HK-2 (cell line): ENCODE results near the gene RAPGEF3.
A peak's percentile ranks its signal among the peaks of the same experiment; 100 is the strongest.

Experiments
- DNase-seq: peaks from one replicate; pipeline ENCODE4 v3.0.0-alpha.2; 2018; ENCODE audit not compliant: unreplicated experiment

Gene RAPGEF3

DNA sequence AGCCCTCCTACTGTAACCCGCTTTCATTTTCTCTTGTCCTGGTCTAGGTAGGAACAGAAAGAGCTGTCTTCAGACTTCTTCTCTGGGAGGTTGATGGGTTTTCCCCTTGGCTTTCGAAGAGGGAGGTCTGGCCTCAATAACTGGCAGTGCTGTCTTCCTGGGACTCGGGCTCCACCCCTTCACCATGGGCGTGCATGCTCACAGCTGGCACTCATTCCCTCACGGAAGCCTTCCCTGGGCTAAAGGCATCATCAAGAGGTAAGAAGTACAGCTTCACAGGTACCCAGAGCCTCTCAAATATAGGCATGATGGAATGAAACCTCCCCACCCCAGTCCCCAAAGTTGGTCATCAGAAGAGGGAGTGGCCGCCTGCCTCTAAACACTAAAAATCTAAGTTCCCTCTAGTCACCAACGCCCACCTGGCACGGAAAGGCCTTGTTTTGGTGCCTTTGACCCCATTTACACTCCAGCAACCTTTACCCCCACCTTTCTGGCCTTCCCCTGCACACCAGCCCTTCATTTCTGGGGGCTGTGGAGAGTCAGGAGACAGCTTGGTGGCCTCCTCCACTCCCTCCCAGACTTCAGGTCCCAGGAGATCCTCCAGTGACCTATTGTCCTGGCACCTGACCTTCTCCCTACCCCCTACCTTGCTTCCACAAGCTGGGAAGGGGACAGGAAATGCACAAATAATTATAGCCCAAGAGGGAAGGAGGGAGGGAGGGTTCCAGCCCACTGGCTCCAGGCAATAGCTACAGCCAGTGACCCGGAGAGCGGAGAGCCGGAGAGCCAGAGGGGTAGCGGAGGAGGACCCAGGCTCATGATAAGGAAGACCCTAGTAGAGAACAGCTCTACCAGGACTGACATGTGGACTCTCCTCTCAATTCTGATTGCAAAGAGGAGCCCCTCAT is 2.8 kb downstream of the RAPGEF3 start:
- DNase-seq: no peak

DNA sequence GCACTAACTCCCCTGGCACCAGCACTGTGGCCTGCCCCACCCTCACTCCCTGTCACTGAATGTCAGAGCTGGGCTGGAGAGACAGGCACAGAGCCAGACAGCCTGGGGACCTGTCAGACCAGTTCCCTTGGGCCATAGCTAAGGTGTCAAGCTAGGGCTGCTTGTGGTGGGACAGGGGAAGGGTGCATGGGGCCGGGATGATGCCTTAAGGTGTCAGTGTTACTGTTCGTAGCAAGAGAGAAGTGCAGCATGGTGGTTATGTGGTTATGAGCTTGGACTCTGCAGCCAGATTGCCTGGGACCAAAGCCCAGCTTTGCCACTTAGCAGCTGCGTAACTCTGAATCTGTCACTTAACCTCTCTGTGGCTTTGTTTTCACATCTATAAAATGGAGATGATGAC is 3.8 kb downstream of the RAPGEF3 start:
- DNase-seq: no peak

DNA sequence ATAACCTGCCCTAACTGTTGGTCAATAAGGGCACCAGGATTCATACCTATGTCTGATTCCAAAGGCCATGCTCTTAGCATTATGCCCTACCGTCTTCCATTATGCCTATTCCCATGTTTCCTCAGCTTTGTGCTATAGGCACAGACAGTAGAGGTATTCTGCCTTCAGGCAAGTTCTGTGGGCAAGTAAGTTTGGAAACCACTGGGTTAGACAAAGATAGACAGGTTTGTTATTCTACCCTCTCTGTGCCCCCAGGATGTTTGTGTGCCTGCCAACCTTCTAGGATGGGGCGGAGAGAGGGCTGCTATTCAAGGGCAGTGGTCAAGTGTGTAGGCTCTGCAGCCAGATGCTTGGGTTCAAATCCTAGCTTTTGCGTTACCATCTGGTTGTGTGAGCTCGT is 4.6 kb downstream of the RAPGEF3 start:
- no peak for DNase-seq

DNA sequence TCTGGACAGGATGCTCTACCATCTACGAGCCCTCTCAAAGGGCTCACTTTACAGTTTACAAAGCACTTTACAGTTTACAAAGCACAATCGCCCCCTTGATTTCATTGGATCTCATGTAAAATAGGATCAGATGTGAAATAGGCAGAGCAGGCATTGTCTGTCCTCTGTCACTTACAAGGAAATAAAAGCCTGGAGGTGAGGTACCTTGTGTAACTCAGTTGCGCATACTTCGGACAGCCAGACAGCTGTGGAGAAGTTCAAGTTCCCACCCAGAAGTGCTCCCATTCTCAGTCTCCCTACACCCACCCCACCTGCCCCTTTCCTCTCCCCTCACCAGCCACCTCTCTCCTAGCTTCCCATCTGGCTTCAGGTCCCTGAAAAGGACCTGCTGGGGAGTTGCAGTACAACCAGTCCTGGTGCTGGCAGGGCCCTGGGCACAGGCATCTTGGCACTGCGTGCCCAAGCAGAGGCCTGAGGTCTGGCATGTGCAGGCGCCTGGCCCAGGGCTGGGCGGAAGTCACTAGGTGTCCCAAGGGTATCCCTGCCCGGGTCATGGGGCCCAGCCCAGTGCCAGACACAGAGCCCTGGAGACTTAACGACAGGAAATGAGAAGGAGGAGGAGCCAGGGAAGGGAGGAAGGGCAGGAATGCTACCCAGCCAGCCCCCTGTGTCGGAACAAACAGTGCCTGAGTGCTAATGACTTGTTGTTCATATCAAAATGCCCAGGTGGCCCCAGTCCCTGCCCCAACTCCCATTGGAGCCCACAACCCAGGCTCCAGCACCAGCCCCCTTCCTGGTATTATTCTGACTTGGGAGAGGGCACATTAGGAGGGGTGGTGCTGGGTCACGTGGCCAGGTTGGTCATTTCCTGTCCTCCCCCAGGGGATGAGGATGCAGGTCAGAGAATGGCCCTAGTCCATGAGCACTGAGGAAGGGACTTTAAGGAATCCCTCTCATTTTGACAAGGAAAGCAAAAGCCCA is 5.4 kb downstream of the RAPGEF3 start:
- no peak for DNase-seq

DNA sequence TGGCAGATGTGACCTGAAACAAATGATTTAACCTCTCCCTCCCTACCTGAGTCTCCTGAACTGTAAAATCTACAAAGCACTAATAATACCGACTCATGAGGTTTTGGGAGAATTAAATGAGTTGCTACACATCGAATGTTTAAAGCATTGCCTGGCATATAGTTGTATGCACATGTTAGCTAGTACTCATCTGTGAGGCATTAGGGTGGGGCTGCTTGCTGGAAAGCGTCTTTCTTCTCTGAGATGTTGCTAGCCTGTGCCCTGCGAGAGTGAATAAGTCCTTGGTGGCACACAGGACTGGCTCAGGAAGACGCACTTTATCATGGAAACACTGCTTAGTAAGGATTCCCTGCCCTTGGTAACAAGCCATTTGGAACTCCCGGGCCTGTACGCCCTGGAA is 6.1 kb downstream of the RAPGEF3 start:
- no peak for DNase-seq

DNA sequence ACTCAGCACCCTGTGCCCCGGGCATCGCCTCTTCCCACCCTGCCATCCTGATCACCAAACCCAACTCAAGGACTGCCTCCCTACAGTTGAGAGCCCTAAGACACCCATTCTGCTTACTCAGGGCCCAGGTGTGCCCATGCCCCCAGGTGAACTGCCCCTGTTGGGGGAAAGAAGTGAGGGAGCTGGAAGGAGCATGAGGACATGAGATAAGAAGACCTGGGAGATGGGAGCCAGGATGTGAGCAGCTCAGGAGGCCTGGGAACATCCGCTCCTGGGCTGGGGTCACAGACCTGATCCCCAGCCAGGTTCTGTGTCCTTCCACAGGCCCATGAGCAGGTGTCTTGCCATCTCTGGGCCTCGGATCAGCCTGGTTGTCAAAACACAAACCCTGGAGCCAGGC is 6.6 kb downstream of the RAPGEF3 start:
- no peak for DNase-seq

DNA sequence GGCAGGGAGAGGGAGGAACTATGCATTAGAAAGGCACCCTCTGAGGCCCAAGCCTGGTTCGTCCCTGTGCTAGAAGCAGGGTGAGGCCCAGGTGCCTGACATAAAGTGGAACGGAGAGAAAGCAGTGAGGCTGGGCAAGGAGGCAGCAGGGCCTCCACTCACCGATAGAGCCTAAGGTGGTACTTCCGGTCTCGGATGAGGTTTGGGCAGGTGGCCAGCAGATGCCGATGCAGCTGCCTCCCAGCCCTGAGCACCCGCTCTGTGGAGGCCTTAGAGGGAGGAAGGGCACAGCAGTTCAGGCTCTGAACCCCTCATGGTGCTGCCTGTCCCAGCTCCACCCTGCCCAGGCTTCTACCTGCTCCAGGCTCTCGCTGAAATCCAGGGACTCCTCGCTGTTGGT is 7.1 kb downstream of the RAPGEF3 start:
- DNase-seq: no peak

DNA sequence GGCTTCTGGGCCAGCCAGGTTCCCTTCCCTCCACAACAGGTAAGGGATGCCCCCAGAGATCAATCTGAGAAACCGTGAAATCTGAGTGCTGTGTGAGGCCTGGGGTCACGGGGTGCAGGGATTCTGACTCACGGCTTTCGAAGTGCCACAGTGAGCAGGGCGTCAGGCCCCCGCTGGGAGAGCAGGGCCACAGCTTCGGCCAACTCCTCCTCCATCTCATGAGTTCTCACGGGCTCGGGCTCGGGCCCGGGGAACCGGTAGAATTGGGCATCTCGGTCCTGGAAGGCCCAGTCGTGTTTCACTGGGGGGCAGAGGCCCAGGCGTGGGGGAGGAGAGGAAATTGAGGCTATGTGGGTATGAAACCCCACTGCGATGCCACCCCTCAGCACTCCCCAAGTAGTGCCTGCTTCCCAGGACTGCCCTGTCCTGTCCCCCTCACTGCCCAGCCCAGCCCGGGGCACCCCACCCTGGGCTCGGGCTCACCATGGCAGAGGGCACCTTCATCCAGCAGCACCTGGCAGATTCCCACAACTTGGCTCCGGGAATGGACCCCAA is 7.7 kb downstream of the RAPGEF3 start:
- no peak for DNase-seq

DNA sequence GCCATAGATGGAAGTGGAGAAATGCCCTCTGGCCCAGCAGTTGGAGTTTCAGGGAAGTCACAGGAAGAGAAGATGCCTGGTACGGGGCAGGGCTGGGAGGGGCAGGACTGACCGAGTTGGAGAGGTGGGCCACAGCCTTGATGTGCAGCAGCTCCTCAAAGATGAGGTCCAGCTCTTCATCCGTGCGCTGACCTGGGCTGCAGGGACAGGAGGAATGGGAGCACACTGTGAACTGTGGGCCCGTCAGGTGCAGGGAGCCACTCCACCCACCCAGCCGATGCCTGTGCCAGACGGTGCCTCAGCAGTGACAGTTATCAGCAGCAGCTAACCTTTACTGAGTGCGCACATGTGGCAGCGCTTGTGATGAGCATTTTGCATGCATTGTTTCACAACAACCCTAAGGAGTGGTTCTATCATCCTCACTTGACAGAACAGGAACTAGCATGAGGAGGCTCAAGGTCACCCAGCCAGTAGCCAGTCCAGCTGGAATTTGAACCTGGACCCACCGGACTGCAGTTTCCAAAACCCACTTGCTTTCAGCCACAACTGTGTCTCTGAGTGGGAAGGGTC is 8.4 kb downstream of the RAPGEF3 start:
- no peak for DNase-seq

DNA sequence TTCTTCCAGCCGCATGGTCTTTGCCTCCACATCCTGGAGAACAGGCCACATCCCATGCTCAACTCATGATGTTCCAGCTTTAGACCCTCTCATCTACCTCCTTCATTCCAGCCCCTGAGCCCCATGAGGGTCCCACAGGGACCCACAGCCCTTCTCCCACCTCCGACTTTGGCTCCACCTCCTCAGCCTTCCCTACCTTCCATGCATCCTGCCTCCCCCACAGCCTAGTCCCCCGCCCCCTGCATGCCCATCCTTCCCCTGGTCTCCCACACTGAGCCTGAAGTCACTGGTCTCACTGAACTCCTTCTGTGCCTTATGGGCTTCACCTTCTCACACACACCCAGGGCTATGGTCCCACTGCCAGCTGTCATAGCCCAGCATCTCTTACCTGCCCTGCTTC is 9.8 kb downstream of the RAPGEF3 start:
- no peak for DNase-seq

DNA sequence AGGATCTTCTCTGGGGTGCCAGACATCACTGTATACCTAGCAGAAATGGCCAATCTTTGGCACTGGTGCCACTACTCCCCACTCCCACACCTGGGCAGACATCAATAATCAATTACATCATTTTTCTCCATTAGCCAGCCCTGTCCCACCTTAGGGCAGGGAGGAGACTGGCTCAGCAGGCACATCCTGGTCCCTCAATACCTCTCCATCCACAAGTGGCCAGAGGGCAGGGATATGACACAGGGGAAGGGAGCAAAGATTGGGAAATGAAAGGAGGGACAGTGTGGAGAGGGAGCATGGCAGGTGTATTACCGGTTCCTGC is 10.2 kb downstream of the RAPGEF3 start:
- DNase-seq: no peak

DNA sequence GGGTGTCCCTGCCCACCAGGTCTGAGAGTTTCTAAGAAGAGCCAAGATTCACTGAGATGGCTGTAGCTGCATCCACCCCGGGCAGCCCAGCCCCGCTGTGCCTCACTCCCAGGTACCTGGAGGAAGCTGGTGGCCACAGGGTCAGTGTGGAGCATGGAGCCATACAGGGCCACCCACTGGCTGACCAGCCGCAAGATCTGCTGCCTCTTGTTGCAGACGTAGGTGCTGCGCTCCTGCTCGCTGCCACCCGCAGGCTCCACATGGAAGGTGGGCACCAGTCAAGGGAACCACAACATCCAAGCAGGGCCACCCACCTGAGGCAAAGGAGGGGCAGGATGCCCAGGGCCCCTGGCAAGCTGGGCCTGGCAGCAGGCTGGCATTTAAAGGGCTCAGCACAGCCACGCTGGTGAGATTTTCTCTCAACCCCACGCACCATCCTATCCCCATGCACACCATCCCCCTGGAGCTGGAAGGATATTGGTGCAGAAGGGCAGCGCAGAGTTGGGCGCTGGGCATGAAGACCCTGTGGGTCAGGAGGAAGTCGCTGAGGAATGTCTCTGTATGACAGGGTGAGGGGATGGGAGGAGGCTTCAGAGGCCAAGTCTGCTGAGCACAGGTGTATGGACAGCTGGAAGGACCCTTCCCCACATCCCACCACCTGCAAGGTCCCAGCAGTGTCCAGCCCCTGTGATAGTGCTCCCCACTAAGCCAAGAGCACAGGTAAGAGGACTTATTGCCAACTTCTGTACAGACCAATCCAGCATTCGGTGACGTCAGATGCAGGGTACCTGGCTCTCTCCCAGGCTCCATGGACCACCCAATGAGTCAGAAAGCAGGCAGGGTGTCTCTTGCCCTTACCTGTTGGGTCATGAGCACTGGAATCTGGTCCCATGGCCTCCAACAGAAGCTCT is 10.8 kb downstream of the RAPGEF3 start:
- no peak for DNase-seq

DNA sequence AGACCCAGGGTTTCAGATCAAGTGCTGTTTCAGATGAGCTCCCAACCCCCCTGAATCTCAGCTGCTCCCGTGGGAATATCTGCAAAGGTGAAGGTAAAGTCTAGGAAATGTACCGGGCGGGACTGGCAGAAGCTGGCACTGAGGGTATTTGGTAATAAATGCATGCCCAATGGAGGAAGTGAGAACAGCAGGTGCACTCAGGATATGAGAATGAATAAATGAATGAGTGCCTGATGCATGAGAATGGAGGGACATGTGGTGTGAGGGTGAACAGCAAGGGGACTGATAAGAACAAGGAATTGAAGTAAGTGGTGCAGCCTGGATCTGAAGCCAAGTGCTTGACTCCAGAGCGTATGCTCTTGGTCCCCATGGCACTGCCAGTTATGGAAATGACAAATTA is 11.6 kb downstream of the RAPGEF3 start:
- DNase-seq: no peak

DNA sequence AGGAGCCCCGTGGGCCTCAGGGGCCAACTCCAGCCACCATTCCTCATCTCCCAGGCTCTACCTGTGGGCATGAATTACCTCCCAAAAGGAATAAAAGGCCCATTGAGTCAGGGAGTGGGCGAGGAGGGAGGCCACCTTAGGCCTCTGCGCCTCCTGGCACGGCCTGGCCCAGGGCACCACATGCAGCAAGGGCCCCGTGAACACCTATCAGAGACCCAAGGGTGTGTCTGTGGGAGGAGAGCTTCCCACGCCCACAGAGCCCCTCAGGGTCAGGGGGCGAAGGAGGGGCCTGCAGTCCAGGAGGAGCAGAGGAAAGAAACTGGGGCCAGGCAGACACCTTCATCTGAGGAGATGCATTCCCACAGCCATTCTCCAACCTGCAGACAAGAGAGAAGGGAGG is 12.2 kb downstream of the RAPGEF3 start:
- DNase-seq: no peak

DNA sequence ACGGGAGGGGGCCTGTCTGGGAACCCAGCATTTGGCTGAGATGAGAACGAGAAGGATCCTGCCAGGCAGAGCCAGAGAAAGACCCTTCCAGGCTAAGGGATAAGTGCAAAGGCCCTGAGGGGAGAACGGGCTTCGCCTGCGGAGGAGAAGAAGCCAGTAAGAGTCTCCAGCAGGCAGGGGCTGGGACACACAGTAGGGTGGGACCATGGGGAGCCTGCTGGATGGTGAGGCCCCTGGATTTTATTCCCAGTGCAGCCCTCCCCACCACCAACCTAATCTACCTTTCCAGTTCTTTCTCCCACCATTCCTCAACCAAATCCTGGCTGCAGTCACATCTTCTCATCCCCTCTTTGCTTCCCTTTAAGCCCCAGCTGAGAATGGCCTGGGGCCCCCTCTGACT is 12.6 kb downstream of the RAPGEF3 start:
- no peak for DNase-seq

DNA sequence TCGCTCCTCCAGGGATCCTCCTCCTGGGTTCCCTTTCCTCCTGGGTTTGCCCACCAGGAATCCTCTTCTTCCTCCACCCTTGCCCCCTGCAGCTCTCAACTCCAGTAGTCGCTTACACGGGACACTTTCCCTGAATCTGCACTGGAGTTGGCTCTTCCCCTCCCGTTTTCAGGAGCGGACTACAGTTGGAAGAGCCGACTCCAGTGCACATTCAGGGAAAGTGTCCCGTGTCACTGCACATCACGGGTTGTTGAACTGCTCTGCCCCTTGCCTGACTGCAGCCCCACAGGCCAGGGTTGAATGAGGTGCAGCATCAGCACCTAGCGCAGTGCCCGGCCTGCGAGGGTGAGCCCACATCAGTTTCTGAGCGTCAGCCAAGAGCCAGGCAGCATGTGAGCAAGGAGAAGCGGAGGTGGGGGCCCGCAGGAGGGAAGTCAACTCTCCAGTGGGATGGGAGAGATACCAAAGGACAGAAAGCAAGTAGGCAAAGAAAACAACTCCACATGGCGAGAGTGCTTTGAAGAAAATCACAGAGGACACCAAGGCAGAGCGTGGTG is 13.1 kb downstream of the RAPGEF3 start:
- no peak for DNase-seq

DNA sequence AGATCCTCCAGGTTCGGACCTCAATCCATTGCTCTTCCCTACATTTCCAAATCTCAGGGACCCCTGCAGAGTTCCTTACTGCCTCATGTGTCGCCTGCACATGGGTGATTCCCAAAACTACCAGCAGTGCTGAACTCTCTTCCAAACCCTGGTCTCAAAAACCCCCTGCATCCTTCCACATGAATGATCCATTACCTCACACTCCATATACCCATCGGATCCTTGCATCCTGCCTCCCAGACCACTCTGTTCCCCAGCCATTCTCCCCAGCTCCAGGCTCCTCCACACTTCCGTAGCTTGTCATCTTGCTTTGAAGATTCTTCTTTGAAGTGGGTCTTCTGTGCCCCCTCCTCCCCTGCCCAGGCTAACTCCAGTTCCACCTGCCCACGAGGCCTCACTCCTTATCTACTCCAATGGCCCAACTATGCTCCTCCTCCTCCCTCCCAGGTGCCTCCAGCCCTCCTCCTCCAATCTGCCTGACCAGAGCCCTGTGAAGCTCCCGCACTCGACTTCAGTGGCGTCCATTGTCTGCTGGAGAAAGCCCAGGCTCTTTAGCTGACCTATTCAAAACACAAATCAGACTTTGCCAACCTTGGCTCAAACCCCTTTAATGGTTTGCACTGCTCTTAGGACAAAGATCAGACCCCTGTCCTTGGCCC is 13.8 kb downstream of the RAPGEF3 start:
- DNase-seq: no peak

DNA sequence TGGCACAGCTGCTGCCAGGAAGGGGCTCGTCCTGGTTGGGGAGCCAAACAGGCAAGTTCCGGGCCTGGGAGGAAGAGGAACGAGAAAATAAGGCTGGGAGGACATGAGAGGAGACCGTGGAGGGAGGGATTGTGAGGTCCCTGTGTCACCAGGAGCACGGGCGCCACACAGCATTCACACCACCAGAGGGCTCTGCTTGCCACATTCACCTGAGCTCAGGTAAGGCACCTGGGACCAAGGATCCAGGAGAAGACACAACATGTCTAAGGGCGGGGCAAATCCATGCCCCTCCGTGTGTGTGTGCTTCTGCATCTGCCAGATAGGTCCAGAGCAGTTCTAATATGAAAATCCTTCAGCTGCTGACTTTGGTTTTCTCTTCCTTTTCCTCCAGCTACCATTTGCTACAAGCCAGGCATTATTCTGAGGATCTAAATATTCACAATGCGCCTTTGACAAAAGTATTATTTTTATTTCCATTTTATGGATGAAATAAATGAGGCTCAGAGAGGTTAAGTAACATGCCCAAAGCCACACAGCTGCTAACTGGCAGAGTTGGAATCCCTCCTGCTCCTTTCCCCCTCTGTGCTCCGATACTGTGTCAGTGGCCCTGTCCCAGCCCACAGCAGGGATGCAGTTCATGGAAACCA is 14.6 kb downstream of the RAPGEF3 start:
- DNase-seq: peak; percentile 54

DNA sequence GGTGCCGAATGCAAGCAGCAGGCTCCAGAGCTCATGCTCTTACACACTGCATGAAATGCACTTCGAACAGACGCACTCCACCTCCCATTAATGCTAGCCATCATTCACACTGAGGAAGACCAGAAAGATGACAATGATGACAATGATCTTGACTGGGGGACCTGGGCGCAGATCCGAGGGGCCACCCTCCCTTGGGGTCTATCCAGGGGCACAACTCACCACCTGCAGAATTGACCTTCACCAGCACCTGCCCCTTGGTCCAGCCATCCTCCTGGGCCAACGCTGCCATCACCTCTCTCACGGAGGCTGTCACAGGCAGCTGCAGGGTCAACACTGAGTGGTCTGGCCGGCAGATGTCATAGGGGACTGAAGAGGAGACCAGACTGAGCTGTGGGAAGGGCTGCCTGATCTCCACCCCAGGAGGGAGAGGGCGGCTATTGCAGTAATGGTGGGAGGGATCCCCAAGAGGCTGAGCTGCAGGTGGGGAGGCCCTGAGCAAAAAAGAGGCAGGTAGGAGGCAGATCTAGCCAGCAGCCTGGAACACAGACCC is 15.3 kb downstream of the RAPGEF3 start:
- no peak for DNase-seq
